GM19467 (cell line): Measurements from ENCODE around the gene NPC2.
A peak's percentile ranks its signal among the peaks of the same experiment; 100 is the strongest.

Experiments
- ATAC-seq: cut with Tn5 transposase; IDR thresholded peaks from one replicate; pipeline ENCODE4 v1.9.1; 2021; ENCODE audit warnings: mild to moderate bottlenecking, moderate library complexity; ENCODE audit not compliant: unreplicated experiment

The NPC2 gene

DNA sequence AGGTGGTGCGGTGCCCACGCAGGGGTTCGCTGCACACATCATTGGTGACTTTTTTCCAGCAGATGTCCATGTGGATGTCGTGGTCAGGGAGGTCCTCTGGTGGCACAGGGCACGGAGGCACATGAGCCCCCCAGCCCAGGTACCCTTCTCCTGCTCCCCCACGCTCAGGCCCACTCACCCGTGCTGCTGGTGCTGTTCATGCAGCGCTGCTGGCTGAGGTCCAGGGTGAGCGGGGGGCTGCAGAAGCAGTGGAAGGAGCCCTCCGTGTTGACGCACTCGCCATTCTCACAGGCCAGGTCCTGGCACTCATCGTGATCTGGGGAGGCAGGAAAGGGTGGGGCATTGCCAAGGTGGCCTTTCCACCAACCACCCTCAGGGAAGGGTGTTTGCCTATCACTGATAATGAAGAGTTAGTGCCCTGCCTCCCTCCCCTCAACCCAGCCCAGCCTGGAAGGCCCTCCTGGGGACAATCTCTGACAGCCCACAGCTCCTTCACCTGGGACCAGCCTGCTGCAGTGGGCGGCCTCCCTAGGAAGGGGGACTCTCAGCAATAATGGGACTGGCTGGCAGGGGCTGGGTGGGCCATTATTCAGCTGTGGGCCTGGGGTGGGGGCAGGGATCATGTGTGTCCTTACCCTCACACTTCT is 10.3 kb upstream of the NPC2 start:
- no peak for ATAC-seq

DNA sequence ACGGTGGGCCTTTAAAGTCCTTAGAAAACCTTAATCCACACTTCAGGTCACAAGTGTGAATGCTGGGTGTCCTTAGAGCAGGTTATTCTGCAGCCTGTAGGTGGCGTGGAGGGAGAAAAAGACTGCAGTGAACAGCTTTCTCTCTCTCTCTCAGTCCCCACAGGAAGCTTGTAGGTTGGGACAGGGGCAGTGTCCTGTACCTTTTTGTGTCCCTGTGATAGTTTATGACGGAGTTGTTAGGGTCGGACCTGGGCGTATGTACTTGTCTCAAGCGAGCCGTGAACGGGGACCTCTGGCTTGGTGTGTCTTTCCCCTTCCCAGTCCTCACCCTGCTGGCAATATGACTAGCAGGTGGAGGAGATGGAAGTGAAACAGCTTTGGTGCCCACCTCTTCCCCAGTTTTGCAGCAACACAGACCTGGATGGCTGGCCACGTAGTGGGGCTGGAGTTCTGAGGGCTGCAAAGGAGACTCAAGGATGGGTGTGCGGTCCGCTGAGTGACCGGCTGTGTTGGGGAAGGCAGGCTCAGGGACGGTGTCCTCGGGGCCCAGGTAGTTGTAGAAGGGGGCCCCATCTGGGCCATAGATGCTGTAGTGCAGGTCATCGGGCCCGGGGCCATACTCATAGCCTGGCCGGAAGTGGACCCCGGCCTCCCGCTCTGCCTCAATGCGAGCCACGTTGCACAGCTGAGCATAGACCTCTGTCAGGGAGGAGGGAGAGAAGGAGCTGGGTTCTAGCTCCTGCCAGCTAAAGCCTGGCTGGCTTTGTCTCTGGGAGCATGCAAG is 9.3 kb upstream of the NPC2 start:
- no peak for ATAC-seq

- no peak for ATAC-seq
Observed at GRCh38 chr14:74501691-74502090, 8.6 kb upstream of the NPC2 start.

- no peak for ATAC-seq
Observed at GRCh38 chr14:74501135-74501614, 8.1 kb upstream of the NPC2 start.

GRCh38 chr14:74500417-74501134 is 7.5 kb upstream of the NPC2 start:
- ATAC-seq = no peak

DNA sequence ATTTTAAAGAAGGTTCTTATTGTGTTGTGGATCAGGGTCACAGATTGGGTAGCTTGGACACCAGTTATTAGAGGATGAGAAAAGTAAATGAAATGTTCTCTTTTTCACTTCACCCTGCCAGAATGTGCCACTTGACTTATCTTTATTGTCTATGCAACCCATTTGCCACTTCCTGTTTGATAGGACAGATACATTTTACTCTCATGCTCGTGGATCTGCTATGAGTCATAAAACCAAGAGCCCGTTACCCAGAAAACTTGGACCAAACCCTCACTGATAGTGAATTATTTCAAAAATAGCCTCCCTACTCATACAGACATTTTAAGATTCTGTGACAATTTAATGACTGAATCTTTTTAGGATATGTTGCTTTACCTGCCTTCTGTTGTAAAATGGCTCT is 2.3 kb upstream of the NPC2 start:
- no peak for ATAC-seq

DNA sequence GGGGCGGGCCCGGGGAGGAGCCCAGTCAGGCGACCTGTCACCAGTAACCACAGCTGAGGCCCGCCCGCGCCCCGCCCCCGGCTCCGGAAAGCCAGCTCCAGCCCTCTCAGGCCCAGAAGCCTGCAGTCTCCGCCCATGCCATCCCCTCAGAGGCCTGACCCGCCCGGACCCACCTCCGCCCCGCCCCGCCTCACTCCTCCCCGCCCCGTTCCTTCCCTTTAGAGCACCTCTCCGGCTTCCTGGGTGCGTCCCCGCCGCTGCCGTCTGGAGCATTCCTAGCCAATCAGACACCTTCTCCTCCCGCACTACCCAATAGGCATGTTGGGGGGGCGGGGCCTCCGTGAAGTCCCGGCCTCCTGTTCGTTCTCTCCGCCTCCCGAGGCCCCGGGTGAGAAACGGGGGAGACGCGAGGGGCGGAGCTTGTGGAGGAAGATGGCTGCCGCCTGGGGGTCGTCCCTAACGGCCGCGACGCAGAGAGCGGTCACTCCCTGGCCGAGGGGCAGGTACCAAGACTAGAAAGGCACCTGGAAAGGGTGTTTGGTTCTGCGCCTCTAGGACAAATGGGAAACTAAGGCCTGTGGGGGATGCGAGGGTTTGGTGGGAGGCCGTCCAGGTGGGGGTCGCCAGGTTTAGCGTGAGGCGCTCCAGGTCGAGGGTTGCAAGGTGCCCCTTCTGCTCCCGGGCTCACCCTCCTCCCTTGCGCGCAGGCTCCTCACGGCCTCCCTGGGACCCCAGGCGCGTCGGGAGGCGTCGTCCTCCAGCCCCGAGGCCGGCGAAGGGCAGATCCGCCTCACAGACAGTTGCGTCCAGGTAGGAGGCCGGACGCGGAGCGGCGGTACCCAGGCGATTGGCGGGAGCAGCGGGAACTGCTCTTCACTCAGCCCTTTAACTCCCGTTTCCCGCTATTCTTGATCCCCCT is 497 bp upstream of the NPC2 start, which contains the start of gene ISCA2:
Gene ISCA2, plus strand, starts transcription at position 423 of the 919 bp plus-strand sequence. Its CDS starts 10 bp downstream, at position 433.
- peak; percentile 79 for ATAC-seq

DNA sequence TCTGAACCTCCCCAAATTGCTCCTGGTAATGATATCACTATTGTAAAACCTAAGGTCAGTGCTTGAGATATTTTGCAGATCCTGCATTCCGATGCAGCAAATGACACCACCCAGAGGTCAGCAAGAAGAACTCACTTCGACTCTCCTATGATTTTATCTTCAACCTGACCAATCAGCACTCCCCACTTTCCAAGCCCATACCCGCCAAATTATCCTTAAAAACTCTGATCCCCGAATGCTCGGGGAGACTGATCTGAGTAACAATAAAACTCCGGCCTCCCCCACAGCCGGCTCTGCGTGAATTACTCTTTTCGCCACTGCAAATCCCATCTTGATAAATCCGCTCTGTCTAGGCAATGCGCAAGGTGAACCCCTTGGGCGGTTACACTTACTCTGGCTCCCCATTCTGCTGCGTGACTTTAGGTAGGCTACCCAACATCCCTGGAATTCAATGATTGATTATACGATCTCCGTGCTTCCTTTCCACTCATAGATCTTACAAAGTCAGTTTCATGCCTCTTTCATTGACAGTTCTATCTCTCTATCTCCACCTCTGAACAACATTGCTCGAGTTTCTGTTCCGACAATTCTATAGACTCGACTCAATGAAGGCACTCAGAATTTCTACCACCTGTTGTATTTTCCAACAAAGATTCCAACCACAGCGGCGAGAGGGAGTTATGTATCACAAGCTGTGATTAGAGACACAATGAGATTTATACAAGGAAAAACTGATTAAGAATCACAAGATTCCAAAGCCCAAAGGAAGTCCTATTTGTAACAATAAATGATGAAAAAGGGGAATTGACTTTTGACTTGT is 939 bp downstream of the NPC2 start:
- ATAC-seq = no peak

- ATAC-seq = no peak
Observed at GRCh38 chr14:74490486-74490885, 2.6 kb downstream of the NPC2 start.

GRCh38 chr14:74488786-74489397 is 4.2 kb downstream of the NPC2 start:
- no peak for ATAC-seq

- ATAC-seq = no peak
Observed at GRCh38 chr14:74486164-74486563, 6.9 kb downstream of the NPC2 start.

- no peak for ATAC-seq
Observed at GRCh38 chr14:74483321-74483720, 9.8 kb downstream of the NPC2 start.

GRCh38 chr14:74482571-74482970 is 10.5 kb downstream of the NPC2 start:
- no peak for ATAC-seq

- no peak for ATAC-seq
Observed at GRCh38 chr14:74480046-74480445, 13.1 kb downstream of the NPC2 start.

DNA sequence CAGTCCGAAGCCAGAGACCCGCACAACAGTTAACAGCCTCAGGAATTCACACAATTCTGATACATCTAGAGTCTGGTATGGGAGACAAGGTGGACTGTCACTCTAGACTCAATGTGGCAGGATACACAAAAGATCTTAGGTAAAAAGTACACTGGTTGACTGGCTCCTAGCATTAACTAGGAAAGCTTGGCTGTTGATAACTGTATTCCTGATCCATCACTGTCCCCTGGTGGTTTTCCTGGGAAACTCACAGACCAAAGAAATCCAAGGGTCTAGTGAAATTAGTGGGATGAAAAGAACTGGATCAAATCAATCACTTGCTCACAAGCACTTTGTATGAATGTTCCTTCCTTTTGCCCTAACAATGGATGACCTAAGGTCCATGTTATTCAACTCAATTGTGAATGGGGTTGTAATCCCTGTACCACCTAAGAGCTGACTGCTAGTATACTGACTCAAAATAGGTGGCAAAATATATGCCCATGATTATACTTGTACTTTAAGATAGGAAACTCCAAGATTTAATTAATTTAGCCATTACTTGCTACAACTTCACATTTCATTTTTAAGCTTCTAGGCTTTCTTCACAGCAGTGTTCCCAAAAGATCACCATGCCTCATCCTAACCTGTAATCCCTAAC is 14.0 kb downstream of the NPC2 start:
- ATAC-seq = no peak

DNA sequence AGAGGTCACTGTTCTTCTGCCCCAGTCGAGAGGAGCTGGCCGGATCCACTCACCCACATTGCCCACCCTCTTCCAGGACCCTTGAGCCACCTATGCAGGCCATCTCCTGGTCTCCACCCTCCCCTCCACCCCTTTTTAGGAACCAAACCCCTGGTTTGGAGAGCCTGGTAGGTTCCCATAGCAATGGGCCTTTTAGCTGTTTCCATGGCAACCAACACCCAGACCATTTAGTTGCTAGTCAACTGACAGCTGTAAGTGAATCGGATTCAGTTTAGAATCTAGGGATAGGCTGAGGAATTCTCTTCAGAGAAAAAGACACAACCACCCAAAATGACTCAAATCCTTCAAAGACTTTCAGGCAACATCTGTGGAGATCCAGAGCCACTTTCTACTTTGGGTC is 16.5 kb downstream of the NPC2 start:
- ATAC-seq = no peak

DNA sequence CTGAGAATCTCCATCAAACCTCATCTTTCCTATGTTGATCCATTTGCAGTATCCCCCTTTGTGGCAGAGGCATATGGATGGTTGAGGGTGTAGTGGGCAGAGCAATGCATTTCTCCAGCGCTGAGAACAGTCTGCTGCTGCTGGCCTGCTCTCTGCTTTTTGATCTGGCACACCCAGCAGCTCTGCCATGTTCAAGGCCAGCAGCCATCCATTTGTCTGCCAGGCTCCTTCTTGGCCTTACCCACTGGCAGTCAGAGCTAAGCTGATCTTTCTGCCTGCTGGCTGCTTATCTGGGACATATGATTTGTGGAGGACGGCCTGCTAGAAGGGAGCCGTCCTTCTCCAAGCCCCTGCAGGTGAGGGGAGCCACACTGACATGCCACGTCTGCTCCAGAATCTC is 17.0 kb downstream of the NPC2 start:
- no peak for ATAC-seq

DNA sequence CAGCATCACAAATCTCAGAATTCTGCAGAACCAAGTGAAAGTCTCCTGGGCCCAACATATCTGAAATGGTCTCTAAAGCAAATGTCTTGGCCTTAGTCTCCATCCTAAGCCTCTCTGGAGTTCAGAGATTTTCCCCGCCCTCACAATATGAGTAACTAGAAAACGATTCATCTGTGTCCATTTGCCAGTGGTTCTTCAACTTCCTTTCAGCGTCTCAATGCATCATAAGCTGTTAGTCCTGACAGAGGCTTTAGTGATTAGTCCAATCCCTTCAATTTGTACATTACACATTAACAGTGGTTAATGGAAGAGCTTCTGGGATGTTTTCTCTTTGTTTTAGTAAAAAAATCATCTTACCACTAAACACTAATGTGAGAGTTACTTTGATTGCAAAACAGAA is 17.4 kb downstream of the NPC2 start:
- ATAC-seq = no peak

GRCh38 chr14:74474376-74474775 is 18.7 kb downstream of the NPC2 start:
- no peak for ATAC-seq
